Breast epithelium (tissue), 3 donors: ENCODE data around the gene RNF220.

Source experiments
- POLR2AphosphoS5 ChIP-seq, 3 donors: sonication (generic); formaldehyde crosslinking; IDR thresholded peaks; one replicate each; pipeline ENCODE4 v1.6.1; 2017; ENCODE audit warnings: antibody characterized with exemption in 3 of 3
- TF ChIP-seq, protein P1 (sequence below), 3 donors: fragments of 450-650 bp; IDR thresholded peaks; one replicate each; pipeline ENCODE4 v1.5.1; 2016 to 2017; ENCODE audit warnings: antibody characterized with exemption in 3 of 3, mild to moderate bottlenecking in 3 of 3, moderate library complexity in 3 of 3

DNA sequence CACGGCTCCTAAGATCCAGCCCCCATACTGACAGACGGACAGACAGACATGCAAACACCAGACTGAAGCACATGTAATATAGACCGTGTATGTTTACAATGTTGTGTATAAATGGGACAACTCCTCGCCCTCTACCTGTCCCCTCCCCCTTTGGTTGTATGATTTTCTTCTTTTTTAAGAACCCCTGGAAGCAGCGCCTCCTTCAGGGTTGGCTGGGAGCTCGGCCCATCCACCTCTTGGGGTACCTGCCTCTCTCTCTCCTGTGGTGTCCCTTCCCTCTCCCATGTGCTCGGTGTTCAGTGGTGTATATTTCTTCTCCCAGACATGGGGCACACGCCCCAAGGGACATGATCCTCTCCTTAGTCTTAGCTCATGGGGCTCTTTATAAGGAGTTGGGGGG, 246.0 kb downstream of the RNF220 start:
- TF ChIP-seq, protein P1, sequence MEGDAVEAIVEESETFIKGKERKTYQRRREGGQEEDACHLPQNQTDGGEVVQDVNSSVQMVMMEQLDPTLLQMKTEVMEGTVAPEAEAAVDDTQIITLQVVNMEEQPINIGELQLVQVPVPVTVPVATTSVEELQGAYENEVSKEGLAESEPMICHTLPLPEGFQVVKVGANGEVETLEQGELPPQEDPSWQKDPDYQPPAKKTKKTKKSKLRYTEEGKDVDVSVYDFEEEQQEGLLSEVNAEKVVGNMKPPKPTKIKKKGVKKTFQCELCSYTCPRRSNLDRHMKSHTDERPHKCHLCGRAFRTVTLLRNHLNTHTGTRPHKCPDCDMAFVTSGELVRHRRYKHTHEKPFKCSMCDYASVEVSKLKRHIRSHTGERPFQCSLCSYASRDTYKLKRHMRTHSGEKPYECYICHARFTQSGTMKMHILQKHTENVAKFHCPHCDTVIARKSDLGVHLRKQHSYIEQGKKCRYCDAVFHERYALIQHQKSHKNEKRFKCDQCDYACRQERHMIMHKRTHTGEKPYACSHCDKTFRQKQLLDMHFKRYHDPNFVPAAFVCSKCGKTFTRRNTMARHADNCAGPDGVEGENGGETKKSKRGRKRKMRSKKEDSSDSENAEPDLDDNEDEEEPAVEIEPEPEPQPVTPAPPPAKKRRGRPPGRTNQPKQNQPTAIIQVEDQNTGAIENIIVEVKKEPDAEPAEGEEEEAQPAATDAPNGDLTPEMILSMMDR (IDR thresholded peaks at IDR 0.05) = no peak
- no peak for TF ChIP-seq POLR2AphosphoS5 (IDR thresholded peaks at IDR 0.05)
